Uterus (tissue), 2 donors: Measurements from ENCODE around the gene TPPP.
"Not testable (repeated sequence)": the region's sequence is repeated elsewhere in the genome, so short reads cannot be mapped to it uniquely, and the experiment has no call there.

Source experiments
- POLR2A ChIP-seq, 2 donors: fragments of 450-650 bp; IDR thresholded peaks; one replicate each; pipeline ENCODE4 v1.6.1; 2016; ENCODE audit warnings: antibody characterized with exemption in 2 of 2, mild to moderate bottlenecking in 1 of 2, moderate library complexity in 1 of 2
- TF ChIP-seq, protein P1 (sequence below), 4 experiments: fragments of 200-600 bp in 2 of 4; fragments of 450-650 bp in 2 of 4; sonication (generic) in 2 of 4; IDR thresholded peaks; one replicate each; pipeline ENCODE4 v1.5.1; 2016 to 2019; ENCODE audit warnings: antibody characterized with exemption in 4 of 4, mild to moderate bottlenecking in 2 of 4, moderate library complexity in 1 of 4

DNA sequence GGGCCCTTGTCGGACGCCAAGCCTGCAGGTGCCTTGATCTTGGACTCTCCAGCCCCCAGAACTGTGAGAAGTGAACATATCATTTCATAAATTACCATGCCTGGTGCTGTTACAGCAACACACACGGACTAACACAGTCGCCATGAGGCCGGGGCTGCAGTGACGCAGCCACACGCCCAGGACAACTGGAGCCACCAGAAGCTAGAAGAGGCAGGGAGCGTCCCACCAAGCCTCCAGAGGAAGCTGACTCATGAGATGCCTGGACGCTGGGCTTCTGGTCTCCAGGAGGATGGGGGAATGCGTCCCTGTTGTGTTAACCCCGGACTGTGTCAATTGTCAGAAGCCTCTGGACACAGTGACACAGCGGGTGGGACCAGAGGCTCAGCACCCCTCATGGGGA, 6.2 kb downstream of the TPPP start:
- TF ChIP-seq, protein P1, sequence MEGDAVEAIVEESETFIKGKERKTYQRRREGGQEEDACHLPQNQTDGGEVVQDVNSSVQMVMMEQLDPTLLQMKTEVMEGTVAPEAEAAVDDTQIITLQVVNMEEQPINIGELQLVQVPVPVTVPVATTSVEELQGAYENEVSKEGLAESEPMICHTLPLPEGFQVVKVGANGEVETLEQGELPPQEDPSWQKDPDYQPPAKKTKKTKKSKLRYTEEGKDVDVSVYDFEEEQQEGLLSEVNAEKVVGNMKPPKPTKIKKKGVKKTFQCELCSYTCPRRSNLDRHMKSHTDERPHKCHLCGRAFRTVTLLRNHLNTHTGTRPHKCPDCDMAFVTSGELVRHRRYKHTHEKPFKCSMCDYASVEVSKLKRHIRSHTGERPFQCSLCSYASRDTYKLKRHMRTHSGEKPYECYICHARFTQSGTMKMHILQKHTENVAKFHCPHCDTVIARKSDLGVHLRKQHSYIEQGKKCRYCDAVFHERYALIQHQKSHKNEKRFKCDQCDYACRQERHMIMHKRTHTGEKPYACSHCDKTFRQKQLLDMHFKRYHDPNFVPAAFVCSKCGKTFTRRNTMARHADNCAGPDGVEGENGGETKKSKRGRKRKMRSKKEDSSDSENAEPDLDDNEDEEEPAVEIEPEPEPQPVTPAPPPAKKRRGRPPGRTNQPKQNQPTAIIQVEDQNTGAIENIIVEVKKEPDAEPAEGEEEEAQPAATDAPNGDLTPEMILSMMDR (IDR thresholded peaks at IDR 0.05), result not testable (repeated sequence)
- not testable (repeated sequence) for TF ChIP-seq POLR2A (IDR thresholded peaks at IDR 0.05)
